ENCODE data around the gene PIEZO1. TPM values are rescaled to one million over a fixed set of nuclear protein-coding genes. Genes with fewer than 3 reads are reported as not detected.

Gene PIEZO1
- total and polyA plus RNA-seq, 10 donors, result 145 to 385 (median 201) TPM

GRCh38 chr16:88722784-88723506, 62.1 kb downstream of the PIEZO1 start:
- no peaks in the 10 kb centered on the region for H3K4me1 ChIP-seq
- H3K27me3 ChIP-seq (replicated peaks in 1 of 7), result no peaks in the 10 kb centered on the region
- intact Hi-C loops (cut with DNase I; ENCODE audit: low total_unique reads), result no loop called here
- no peak for DNase-seq
- H3K4me3 ChIP-seq, result no peak overlapping the region
- no peaks in the 10 kb centered on the region for H3K9me3 ChIP-seq
- 95 to 98% (median 95%) methylated on average over 15 to 39 of the region's 39 CpGs for WGBS, 5 donors
- TF ChIP-seq POLR2AphosphoS5 (IDR thresholded peaks at IDR 0.05) (no peak), POLR2A (IDR thresholded peaks at IDR 0.05) (no peak), CTCF (IDR thresholded peaks at IDR 0.05 in 8 of 11, conservative IDR thresholded peaks at IDR 0.05 in 3 of 11) (no peak)
- H3K27ac ChIP-seq, result no peak overlapping the region
- H3K36me3 ChIP-seq, result peaks cover 24 to 100% (median 99%) of the 10 kb centered on the region in 6 donors

DNA sequence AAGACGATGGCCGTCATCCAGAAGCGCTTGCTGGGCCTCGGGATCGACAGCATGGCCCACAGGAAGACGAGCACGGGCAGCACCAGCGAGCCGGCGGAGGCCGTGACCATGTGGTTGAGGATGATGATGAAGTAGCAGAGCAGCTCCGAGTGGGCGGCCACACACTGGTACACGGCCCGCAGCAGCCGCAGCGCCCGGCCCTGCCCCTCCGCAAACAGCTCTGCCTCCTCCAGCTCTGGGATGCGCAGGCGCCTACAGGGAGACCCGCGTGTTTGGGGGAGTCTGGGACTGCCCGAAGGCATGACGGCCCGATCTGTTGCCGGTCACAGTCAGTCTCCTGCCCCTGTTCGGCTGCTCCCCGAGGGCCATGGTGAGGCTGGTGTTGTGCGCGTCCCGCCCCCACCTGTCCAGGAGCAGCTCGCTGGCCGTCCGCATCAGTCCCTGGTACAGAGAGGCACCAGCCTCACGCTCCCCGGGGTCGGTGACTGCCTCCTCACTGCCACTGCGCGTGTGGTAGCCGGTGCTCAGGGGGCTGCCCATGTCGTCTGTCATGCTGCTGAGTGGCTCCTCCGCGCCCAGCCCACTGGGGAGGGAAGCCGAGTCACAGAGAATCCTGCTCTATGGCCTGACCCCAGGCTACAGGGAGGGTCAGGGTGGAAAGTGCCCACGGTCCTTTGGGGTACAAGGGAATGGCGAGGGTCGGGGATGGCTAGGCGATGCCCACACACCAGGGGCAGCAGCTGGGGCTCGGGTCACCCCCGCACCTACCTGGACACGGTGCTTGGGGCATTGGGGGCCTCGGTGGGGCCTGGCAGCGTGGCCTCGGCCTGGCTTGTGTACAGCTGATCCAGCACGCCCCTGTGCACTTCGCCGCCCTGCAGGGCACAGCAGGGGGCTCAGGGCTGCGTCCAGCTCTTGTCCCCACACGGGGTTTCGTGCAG, 62.9 kb downstream of the PIEZO1 start:
- Histone ChIP-seq H3K4me1 (no peaks in the 10 kb centered on the region), H3K27me3 (replicated peaks in 1 of 7) (no peaks in the 10 kb centered on the region), H3K27ac (no peak overlapping the region), H3K9me3 (no peaks in the 10 kb centered on the region), H3K36me3 (peaks cover 24 to 100% (median 98%) of the 10 kb centered on the region in 6 donors), H3K4me3 (no peak overlapping the region)
- TF ChIP-seq POLR2AphosphoS5 (IDR thresholded peaks at IDR 0.05) (peak in 1 of 3 donors; percentile 23), CTCF (IDR thresholded peaks at IDR 0.05 in 8 of 11, conservative IDR thresholded peaks at IDR 0.05 in 3 of 11) (no peak)
- intact Hi-C loops (cut with DNase I; ENCODE audit: low total_unique reads), result no loop called here
- no peak for DNase-seq
- WGBS, 5 donors, result 95 to 97% (median 96%) methylated on average over 41 to 61 of the region's 61 CpGs

DNA sequence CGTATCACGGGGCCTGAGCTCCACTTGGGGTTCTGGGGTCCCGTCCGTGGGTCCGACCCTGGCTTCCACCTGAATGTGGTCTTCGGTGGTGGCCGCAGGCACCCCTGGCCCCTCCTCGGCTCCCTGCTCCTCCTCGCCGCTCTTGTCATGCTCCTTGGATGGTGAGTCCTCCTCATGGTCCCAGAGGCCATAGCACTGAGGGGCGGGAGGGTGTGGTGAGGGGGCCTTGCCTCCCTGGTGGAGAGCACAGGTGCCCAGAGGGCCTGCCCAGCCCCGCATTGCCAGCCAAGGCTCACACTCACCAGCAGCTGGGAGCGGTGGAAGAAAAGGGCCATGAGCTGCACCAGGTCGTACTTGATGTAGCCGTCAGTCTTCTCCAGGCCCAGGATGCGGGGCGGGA, 63.8 kb downstream of the PIEZO1 start:
- 93 to 96% (median 96%) methylated on average over 12 to 17 of the region's 17 CpGs for WGBS, 5 donors
- intact Hi-C loops (cut with DNase I; ENCODE audit: low total_unique reads), result no loop called here
- Histone ChIP-seq H3K4me3 (no peak overlapping the region), H3K27me3 (replicated peaks in 1 of 7) (no peaks in the 10 kb centered on the region), H3K4me1 (no peaks in the 10 kb centered on the region), H3K27ac (no peak overlapping the region), H3K9me3 (no peaks in the 10 kb centered on the region), H3K36me3 (peaks cover 24 to 100% (median 98%) of the 10 kb centered on the region in 6 donors)
- TF ChIP-seq POLR2AphosphoS5 (IDR thresholded peaks at IDR 0.05) (no peak), POLR2A (IDR thresholded peaks at IDR 0.05) (no peak), CTCF (IDR thresholded peaks at IDR 0.05 in 8 of 11, conservative IDR thresholded peaks at IDR 0.05 in 3 of 11) (no peak)
- no peak for DNase-seq
